A549 treated with AZD9567 at 1 μM for 4 hours (cell line): ENCODE measurements around the gene PLEKHG7. TPM values are rescaled to one million over a fixed set of nuclear protein-coding genes. Genes with fewer than 3 reads are reported as not detected.

ENCODE experiments used
- total RNA-seq: library from RNA; stranded (reverse); fragments of 200-300 nt; extraction: Qiagen RNA extraction; gene quantifications from 5 replicates; pipeline ENCODE4 v1.2.3, GENCODE V29; 2022; ENCODE audit not compliant: insufficient read depth

Gene PLEKHG7, protein sequence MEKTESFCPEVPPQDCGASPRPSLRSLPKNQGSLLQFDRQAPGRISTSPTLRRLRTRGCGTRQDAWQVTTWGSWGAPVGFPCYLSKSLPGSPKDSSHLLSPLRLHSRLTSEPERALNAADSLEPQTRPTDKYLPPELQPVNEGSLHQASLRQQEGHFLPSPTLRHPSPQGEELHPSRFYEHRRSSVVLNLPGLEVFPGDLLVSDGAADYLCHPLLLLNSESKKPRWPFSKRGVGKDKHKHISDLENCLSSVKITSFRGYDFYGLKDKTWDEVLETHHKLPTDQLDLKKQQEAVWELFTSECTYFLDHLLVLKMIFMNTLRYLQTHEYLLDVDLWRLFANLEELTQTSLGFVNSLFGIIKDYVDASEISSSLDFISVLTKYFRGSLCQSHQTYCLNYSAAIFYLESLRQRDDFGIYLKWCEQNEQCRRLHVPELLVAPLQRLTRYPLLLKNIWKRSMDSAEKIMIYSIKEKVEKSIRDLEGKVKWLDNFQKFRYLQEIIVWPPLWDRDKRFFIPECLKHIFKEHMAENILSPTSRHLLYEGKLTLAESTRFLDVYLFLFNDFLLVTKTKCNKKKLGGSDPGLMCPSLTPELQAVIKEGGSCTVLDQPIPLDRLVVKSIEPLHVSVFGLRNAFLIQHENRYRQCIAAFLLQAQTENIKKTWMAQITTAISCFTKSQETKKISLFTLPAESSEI
- 0.13 TPM in 1 of 5 replicates, not detected in the others for total RNA-seq

DNA sequence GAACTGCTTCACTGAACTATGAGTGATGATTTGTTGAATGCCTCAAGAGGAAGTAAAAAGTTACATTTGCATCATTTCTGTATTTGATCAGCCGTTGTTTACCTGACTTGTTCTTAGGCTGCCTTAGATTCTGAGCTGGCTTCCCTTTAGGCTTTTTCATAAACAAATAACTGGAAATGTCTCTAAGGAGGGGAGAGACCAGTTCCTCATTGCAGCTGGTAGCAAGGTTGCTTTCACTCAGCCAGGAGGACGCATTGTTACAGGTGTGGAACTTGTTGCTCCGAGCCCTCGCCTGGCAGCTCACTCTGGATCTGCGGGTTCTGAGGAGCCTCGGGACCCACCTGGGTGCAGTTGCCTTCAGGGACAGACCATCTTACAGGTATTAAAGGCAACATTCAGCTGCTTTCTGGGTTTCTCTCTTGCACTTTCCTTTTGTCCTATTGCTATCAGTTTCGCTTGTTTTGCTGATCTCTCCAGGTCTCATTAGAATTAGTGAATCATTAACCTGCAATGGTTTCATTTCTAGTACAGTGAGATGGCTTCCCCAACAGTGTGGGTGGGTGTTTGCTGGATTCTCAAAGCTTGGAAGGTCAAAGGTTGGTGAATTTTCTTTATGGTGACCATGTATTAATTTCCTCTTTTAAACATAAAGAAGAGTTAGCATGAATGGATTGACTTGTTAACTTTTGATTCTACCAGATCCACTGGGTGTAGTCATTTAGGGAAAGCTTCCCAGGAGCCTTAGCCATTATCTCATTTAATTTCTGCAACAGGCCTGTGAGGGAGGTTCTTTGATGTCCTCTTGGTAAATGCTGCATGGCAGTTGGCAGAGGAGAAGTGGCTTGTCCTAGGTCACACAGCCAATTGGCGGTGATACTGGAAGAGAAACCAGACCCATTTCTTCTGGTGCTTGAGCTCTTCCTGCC is at the start of gene PLEKHG7:
Gene PLEKHG7, plus strand, starts transcription at position 236 of the 926 bp plus-strand sequence. CDS start 3,643 bp downstream, outside the sequence.

Other genes starting within 250 kb of the PLEKHG7 start
- gene EEA1, start 226.3 kb downstream of the PLEKHG7 start, total RNA-seq: 3.5 to 10.4 TPM (median 6.8 TPM) in 5 replicates